Measurements from ENCODE around the gene FRMPD4.

FRMPD4 gene

DNA sequence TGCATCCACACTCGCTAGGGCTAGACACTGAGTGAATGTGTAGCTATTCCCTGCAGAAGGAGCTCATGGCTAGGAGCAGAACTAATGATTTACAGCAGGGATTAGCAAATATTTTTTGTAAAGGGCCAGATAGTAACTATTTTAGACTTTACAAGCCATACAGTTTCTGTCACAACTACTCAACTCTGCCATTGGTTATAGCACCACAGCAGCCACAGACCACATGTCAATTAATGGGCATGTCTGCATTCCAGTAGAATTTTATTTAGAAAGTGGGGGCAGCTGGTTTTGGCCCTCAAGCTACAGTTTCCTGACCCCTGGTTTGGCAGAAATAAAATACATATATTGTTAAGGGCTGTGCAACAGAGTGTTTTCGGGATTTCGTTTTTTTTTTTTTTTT, 192.6 kb downstream of the FRMPD4 start:
- H3K27me3 ChIP-seq (replicated peaks; ENCODE audit: control insufficient read depth, insufficient read depth, low read length), result no peaks in the 10 kb centered on the region
- no peak overlapping the region for H3K9ac ChIP-seq (ENCODE audit: low read length)

DNA sequence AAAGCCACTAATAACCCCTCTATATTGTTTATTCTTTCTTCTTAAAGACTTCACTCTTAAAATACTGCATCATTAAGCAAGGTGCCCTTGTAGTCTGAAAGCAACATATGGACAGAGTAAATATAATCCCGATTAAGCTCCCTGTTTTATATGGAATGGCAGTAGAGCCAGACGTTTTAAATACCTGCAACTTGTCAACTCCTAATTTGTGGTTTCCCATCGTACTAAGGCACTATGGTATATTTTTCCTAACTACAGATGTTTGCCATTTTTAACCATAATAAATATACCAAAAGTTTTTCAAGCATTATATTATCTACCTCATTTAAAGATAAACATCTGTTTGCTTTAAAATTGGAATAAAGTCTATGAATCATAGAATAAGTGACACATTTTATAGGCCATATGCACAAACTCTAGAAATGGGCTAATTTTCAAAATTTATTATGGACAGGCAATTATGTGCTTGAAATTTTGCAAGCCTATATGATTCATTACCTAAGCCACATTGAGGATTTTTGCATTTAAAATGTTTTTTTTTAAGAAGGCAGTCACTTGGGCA, 194.6 kb downstream of the FRMPD4 start:
- H3K9ac ChIP-seq (ENCODE audit: low read length), result no peak overlapping the region
- peaks cover 3% of the 10 kb centered on the region for H3K4me1 ChIP-seq (ENCODE audit: control insufficient read depth, insufficient read depth, low read length)
- no peaks in the 10 kb centered on the region for H3K27me3 ChIP-seq (replicated peaks; ENCODE audit: control insufficient read depth, insufficient read depth, low read length)
- no peak overlapping the region for H3K4me3 ChIP-seq (ENCODE audit: low read length)
- no peaks in the 10 kb centered on the region for H3K36me3 ChIP-seq (ENCODE audit: control insufficient read depth, insufficient read depth, low read length, severe bottlenecking)
- DNase-seq (ENCODE audit: low read depth), result no peak
- peaks cover 1% of the 10 kb centered on the region for H3K9me3 ChIP-seq (ENCODE audit: control insufficient read depth, low read length)

More for the DNA sequence above, 192.6 kb downstream of the FRMPD4 start:
- DNase-seq (ENCODE audit: low read depth), result no peak
- Histone ChIP-seq H3K4me3 (ENCODE audit: low read length) (no peak overlapping the region), H3K4me1 (ENCODE audit: control insufficient read depth, insufficient read depth, low read length) (peaks cover 6% of the 10 kb centered on the region), H3K9me3 (ENCODE audit: control insufficient read depth, low read length) (no peaks in the 10 kb centered on the region), H3K36me3 (ENCODE audit: control insufficient read depth, insufficient read depth, low read length, severe bottlenecking) (no peaks in the 10 kb centered on the region)

DNA sequence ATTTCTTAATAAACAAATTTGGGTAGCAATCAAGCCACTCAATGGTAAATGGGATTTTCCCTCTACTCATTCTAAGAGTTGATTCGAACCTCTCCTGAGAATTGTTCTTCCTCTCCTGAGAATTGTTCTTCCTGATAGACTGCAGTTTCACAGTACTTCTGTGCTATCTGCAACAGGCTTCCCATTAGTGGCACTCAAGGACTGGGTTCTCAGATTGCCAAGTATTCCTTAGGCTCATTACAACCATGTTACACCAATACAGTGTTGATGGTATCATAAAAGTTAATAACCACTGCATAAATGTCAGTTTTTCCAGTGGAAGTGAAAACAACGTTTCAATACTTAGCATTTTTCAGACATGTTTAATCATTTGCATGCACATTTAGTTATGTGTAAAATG, 201.6 kb downstream of the FRMPD4 start:
- DNase-seq (ENCODE audit: low read depth), result no peak
- Histone ChIP-seq H3K4me3 (ENCODE audit: low read length) (no peak overlapping the region), H3K9me3 (ENCODE audit: control insufficient read depth, low read length) (peaks cover 4% of the 10 kb centered on the region), H3K9ac (ENCODE audit: low read length) (no peak overlapping the region), H3K36me3 (ENCODE audit: control insufficient read depth, insufficient read depth, low read length, severe bottlenecking) (no peaks in the 10 kb centered on the region), H3K4me1 (ENCODE audit: control insufficient read depth, insufficient read depth, low read length) (no peaks in the 10 kb centered on the region), H3K27me3 (replicated peaks; ENCODE audit: control insufficient read depth, insufficient read depth, low read length) (peaks cover 6% of the 10 kb centered on the region)

DNA sequence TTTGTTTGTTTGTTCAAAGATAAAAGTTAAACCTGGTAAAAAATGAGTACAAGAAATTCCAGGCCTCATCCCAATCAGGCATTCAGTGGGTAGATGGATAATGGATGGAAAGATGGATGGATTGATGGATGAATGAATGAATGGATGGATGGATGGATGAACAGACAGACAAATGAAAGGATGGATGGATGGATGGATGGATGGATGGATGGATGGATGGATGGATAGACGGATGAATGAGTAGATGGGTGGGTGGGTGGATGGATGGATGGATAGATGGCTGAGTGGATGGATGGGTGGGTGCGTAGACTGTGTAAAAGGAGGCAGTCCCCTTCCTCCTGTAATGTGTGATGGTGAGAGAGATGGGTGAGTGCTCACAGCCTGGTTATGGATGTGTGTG, 206.7 kb downstream of the FRMPD4 start:
- Histone ChIP-seq H3K27me3 (replicated peaks; ENCODE audit: control insufficient read depth, insufficient read depth, low read length) (peaks cover 6% of the 10 kb centered on the region), H3K9me3 (ENCODE audit: control insufficient read depth, low read length) (no peaks in the 10 kb centered on the region), H3K4me1 (ENCODE audit: control insufficient read depth, insufficient read depth, low read length) (no peaks in the 10 kb centered on the region), H3K9ac (ENCODE audit: low read length) (no peak overlapping the region), H3K4me3 (ENCODE audit: low read length) (no peak overlapping the region), H3K36me3 (ENCODE audit: control insufficient read depth, insufficient read depth, low read length, severe bottlenecking) (no peaks in the 10 kb centered on the region)
- no peak for DNase-seq (ENCODE audit: low read depth)

DNA sequence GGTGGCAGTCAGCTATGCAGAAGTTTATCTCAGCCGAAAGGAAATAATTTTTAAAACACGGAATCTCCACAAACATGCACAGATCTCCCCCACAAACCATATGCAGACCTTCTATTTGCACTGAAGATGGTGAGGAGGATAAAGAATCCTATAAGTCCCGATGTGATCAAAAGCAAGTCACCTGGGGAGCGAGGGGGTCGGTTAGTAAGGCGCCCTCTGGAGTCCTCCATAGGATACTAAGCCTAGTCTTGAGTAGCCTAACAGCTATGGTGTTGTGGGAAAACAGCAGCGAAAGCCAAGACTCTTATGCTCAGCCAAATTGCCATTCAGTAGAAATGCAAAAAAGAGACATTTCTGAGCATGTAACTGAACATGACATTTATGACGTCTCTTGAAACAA, 210.9 kb downstream of the FRMPD4 start:
- no peaks in the 10 kb centered on the region for H3K9me3 ChIP-seq (ENCODE audit: control insufficient read depth, low read length)
- DNase-seq (ENCODE audit: low read depth), result no peak
- H3K4me3 ChIP-seq (ENCODE audit: low read length), result no peak overlapping the region
- no peaks in the 10 kb centered on the region for H3K36me3 ChIP-seq (ENCODE audit: control insufficient read depth, insufficient read depth, low read length, severe bottlenecking)
- H3K4me1 ChIP-seq (ENCODE audit: control insufficient read depth, insufficient read depth, low read length), result no peaks in the 10 kb centered on the region
- H3K9ac ChIP-seq (ENCODE audit: low read length), result no peak overlapping the region
- H3K27me3 ChIP-seq (replicated peaks; ENCODE audit: control insufficient read depth, insufficient read depth, low read length), result no peaks in the 10 kb centered on the region

DNA sequence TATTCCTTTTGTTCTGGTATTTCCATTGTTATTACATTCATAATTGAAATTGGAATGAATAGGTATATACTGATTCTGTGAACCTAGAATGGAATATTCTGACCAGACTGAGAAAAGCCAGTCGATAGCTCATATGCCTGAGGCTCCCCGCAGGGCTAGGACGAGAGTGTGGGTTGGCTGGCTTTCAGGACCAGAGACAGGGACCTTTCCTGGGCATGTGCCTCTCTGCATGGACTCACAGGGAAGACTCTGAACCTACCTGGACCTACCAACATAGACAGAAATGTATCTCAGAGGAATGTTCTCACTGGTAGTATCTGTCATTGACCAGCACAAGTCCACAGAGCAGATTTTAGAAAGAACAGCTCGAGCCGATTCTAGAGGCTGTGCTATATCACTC, 214.6 kb downstream of the FRMPD4 start:
- DNase-seq (ENCODE audit: low read depth), result no peak
- Histone ChIP-seq H3K9me3 (ENCODE audit: control insufficient read depth, low read length) (no peaks in the 10 kb centered on the region), H3K9ac (ENCODE audit: low read length) (no peak overlapping the region), H3K4me3 (ENCODE audit: low read length) (no peak overlapping the region), H3K4me1 (ENCODE audit: control insufficient read depth, insufficient read depth, low read length) (no peaks in the 10 kb centered on the region), H3K27me3 (replicated peaks; ENCODE audit: control insufficient read depth, insufficient read depth, low read length) (no peaks in the 10 kb centered on the region), H3K36me3 (ENCODE audit: control insufficient read depth, insufficient read depth, low read length, severe bottlenecking) (no peaks in the 10 kb centered on the region)

DNA sequence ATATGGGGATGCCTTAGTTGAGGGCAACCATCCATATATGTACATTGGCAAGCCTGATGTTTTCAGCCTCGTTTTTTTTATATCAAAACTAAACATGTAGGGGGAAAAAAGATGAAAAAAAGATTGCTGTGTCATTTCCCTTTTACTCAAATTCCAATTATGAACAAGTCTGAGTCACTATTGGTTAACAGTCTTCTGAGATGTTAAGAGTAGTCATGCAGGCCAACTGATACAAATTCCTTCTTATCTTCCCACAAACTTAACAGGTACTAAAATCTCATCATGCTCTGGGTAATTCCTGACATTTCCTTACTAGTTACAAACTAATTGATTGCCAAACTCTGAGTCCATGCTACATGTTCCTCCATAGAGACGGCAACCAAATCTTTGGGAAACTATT, 222.1 kb downstream of the FRMPD4 start:
- H3K4me3 ChIP-seq (ENCODE audit: low read length), result no peak overlapping the region
- H3K36me3 ChIP-seq (ENCODE audit: control insufficient read depth, insufficient read depth, low read length, severe bottlenecking), result no peaks in the 10 kb centered on the region
- H3K27me3 ChIP-seq (replicated peaks; ENCODE audit: control insufficient read depth, insufficient read depth, low read length), result no peaks in the 10 kb centered on the region
- no peaks in the 10 kb centered on the region for H3K9me3 ChIP-seq (ENCODE audit: control insufficient read depth, low read length)
- DNase-seq (ENCODE audit: low read depth), result peak; percentile 30
- H3K4me1 ChIP-seq (ENCODE audit: control insufficient read depth, insufficient read depth, low read length), result peaks cover 16% of the 10 kb centered on the region
- H3K9ac ChIP-seq (ENCODE audit: low read length), result peak overlapping the region; percentile 46

DNA sequence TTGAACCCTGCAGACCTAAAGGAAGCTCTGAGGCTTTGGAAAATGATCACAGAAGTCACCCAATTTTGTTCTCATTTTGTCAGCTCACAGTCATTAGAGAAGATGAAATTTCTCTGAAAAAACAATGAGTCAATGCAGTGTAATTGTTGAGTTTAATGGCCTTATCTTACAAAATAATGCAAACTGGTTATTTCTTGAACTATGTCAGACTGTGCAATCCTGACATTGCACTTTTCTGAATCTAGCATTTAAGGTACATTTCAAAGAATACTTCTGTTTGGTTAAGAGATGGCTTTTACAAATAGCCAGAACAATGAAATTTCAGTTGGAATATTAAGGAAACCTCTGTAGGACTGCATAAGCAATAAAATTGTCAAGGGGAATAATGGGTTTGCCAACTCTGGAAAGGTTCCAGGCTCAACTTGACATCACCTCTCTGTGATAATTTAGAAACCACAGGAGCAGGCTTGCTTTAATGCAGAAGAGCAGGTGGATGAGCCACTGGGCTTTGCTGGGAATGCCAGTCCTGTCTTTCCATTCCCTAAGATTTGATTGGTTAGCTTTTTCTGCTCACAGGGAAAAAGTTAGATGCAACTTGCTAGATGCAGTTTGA, 222.8 kb downstream of the FRMPD4 start:
- Histone ChIP-seq H3K9me3 (ENCODE audit: control insufficient read depth, low read length) (no peaks in the 10 kb centered on the region), H3K36me3 (ENCODE audit: control insufficient read depth, insufficient read depth, low read length, severe bottlenecking) (no peaks in the 10 kb centered on the region), H3K4me3 (ENCODE audit: low read length) (no peak overlapping the region), H3K27me3 (replicated peaks; ENCODE audit: control insufficient read depth, insufficient read depth, low read length) (no peaks in the 10 kb centered on the region), H3K9ac (ENCODE audit: low read length) (peak overlapping the region; percentile 46), H3K4me1 (ENCODE audit: control insufficient read depth, insufficient read depth, low read length) (peaks cover 16% of the 10 kb centered on the region)
- peak; percentile 27 for DNase-seq (ENCODE audit: low read depth)

DNA sequence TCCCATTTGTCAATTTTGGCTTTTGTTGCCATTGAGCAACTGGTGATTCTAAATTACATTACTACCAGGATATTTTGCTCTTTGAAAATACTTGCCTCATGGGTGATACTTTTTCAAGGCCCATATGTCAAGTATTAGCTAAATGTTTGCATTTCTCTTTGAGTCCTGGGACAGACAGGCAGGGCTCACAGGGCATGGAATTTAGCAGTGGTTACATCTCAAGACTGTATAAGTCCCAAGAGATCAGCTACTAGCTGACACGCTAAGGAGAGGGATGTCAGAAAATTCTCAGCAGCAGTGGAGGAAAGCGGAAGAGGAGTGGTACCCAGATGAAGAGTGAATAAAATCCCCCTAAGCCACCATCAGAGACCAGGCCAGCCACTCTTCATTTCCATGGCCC, 224.9 kb downstream of the FRMPD4 start:
- no peak overlapping the region for H3K9ac ChIP-seq (ENCODE audit: low read length)
- peaks cover 5% of the 10 kb centered on the region for H3K27me3 ChIP-seq (replicated peaks; ENCODE audit: control insufficient read depth, insufficient read depth, low read length)
- H3K9me3 ChIP-seq (ENCODE audit: control insufficient read depth, low read length), result no peaks in the 10 kb centered on the region
- H3K4me1 ChIP-seq (ENCODE audit: control insufficient read depth, insufficient read depth, low read length), result peaks cover 16% of the 10 kb centered on the region
- H3K4me3 ChIP-seq (ENCODE audit: low read length), result no peak overlapping the region
- DNase-seq (ENCODE audit: low read depth), result no peak
- H3K36me3 ChIP-seq (ENCODE audit: control insufficient read depth, insufficient read depth, low read length, severe bottlenecking), result no peaks in the 10 kb centered on the region

DNA sequence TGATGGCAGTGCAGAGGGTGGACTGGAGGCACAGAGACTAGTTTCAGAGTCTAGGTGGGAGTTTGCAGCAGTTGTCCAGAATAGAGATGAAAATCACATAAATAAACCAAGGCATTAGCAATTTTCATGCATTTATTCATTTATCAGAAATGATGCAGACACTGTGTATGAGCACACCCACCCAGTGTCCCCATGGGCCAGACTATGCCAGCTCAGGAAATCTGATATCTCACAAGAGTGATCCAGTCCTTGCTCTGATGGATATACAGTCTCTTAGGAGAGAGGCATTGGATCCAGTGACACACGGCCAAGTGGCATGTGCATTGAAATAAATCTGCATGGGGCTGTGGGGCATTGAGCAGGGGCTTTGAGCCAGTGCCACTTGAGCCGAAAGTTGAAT, 228.2 kb downstream of the FRMPD4 start:
- H3K9ac ChIP-seq (ENCODE audit: low read length), result no peak overlapping the region
- peaks cover 5% of the 10 kb centered on the region for H3K27me3 ChIP-seq (replicated peaks; ENCODE audit: control insufficient read depth, insufficient read depth, low read length)
- H3K4me1 ChIP-seq (ENCODE audit: control insufficient read depth, insufficient read depth, low read length), result peaks cover 15% of the 10 kb centered on the region
- H3K36me3 ChIP-seq (ENCODE audit: control insufficient read depth, insufficient read depth, low read length, severe bottlenecking), result no peaks in the 10 kb centered on the region
- H3K9me3 ChIP-seq (ENCODE audit: control insufficient read depth, low read length), result no peaks in the 10 kb centered on the region
- no peak for DNase-seq (ENCODE audit: low read depth)
- H3K4me3 ChIP-seq (ENCODE audit: low read length), result no peak overlapping the region

DNA sequence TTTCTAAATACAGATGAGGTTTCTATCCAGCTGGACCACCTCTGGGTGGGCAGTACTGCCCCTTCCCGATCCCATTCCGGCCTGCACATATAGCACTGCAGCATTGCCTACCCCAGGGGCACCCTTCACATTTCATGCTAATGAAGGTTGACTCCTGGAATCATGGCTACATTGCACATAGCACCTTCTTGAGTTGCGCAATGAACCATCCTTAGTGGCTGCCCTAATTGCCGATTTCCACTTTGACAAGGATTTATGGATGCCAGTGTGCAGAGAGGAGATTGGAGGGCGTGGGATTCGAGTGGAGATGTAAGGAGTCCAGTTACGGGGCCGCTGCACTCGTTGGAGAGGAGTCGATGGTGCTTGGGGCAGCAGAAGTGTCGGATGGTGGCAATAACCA, 229.0 kb downstream of the FRMPD4 start:
- H3K27me3 ChIP-seq (replicated peaks; ENCODE audit: control insufficient read depth, insufficient read depth, low read length), result peaks cover 5% of the 10 kb centered on the region

DNA sequence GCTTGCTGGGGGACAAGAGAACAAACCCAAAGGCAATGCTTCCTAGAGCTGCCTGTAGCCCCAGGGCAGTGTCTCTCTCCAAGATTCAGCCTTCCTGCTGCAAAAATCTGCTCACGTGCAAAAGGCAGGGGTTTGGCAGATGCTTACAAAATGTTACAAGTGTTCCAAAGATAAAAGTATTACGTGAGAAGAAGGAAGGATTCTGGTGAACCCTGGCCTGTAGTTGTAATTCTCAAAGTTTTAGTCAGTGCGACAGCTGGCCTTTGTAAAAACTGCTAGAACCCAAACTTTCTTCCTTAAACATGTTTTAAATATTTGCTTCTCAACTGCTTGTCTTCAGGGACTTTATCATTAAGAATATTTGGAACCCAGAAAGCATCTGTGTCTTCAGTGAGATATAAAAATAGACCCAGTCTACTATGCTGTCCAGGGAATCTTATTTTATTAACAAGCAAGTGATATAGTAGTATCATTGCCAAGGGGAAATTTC, 232.3 kb downstream of the FRMPD4 start:
- peak; percentile 72 for DNase-seq (ENCODE audit: low read depth)
- Histone ChIP-seq H3K9me3 (ENCODE audit: control insufficient read depth, low read length) (no peaks in the 10 kb centered on the region), H3K9ac (ENCODE audit: low read length) (peak overlapping the region; percentile 8), H3K4me1 (ENCODE audit: control insufficient read depth, insufficient read depth, low read length) (peaks cover 13% of the 10 kb centered on the region), H3K27me3 (replicated peaks; ENCODE audit: control insufficient read depth, insufficient read depth, low read length) (peaks cover 5% of the 10 kb centered on the region), H3K36me3 (ENCODE audit: control insufficient read depth, insufficient read depth, low read length, severe bottlenecking) (no peaks in the 10 kb centered on the region), H3K4me3 (ENCODE audit: low read length) (no peak overlapping the region)

More for the DNA sequence above, 229.0 kb downstream of the FRMPD4 start:
- no peak for DNase-seq (ENCODE audit: low read depth)
- Histone ChIP-seq H3K4me1 (ENCODE audit: control insufficient read depth, insufficient read depth, low read length) (peaks cover 13% of the 10 kb centered on the region), H3K9ac (ENCODE audit: low read length) (no peak overlapping the region), H3K36me3 (ENCODE audit: control insufficient read depth, insufficient read depth, low read length, severe bottlenecking) (no peaks in the 10 kb centered on the region), H3K4me3 (ENCODE audit: low read length) (no peak overlapping the region), H3K9me3 (ENCODE audit: control insufficient read depth, low read length) (no peaks in the 10 kb centered on the region)

Measured in adipocyte (in vitro differentiated cells).